Left ventricle myocardium superior (tissue), 1 donor: ENCODE data around the gene CORO2B. TPM values are rescaled to one million over a fixed set of nuclear protein-coding genes. Genes with fewer than 3 reads are reported as not detected.
"Not testable (repeated sequence)": the region's sequence is repeated elsewhere in the genome, so short reads cannot be mapped to it uniquely, and the experiment has no call there.

Source experiments
- ATAC-seq: fragments of 200-7000 bp; cut with Tn5 transposase; one replicate; pipeline ENCODE4 v1.9.1; 2020; ENCODE audit warnings: mild to moderate bottlenecking, moderate library complexity
- DNase-seq: peaks from one replicate; pipeline ENCODE4 v3.0.0-alpha.2; 2020
- intact Hi-C: fragments of 100-400 bp; cut with micrococcal nuclease; formaldehyde crosslinking; loops from one replicate; pipeline ENCODE4 v1.11.0; 2022
- total RNA-seq: library from RNA; stranded (reverse); fragmentation: NEBNext Ultra II Directional; extraction: Animal tissue kit (Norgen Biotek cat#: 25700); gene quantifications from one replicate; pipeline ENCODE4 v1.2.1, GENCODE V29; 2021
- donor health status: DM: no; HTN: yes; CAD: no; lungs with severe emphysema.

CORO2B gene
- total RNA-seq, 1 donor from 2014 or later, result 5.9 TPM

GRCh38 chr15:68598171-68599152 lies 19.7 kb downstream of the CORO2B start:
- intact Hi-C loops, result no loop called here
- ATAC-seq (peak; percentile 40), DNase-seq (peak; percentile 50)

GRCh38 chr15:68599153-68599545 lies 20.4 kb downstream of the CORO2B start:
- intact Hi-C loops, result no loop called here
- DNase-seq (no peak), ATAC-seq (no peak)

DNA sequence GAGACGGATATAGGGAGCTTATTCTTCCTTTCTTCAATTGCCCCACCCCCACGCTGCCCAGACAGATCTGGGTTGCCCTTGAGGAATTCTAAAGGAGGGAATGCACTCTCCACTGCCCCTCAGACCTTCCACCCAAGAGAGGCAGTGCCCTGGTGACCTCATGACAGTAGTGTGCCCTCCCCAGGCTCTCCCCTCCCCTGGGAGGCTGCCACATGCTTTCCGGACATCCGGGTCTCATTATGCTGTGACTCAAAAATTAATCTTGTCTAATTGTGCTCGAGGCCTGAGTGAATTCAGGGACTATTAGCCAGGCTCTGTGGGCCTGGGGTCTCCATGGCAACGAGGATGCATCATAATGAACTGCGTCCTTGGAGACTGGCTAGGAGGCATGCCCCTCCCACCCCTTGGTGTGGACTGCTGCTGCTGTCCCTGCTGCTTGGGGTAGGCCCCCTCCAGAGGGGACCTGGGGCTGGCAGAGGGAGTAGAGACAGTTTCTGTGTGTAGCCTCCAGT lies 20.8 kb downstream of the CORO2B start:
- intact Hi-C loops, result no loop called here
- ATAC-seq (no peak), DNase-seq (no peak)

GRCh38 chr15:68601206-68602197 lies 22.7 kb downstream of the CORO2B start:
- ATAC-seq, result peak; percentile 60
- DNase-seq, result no peak
- intact Hi-C loops, result no loop called here

DNA sequence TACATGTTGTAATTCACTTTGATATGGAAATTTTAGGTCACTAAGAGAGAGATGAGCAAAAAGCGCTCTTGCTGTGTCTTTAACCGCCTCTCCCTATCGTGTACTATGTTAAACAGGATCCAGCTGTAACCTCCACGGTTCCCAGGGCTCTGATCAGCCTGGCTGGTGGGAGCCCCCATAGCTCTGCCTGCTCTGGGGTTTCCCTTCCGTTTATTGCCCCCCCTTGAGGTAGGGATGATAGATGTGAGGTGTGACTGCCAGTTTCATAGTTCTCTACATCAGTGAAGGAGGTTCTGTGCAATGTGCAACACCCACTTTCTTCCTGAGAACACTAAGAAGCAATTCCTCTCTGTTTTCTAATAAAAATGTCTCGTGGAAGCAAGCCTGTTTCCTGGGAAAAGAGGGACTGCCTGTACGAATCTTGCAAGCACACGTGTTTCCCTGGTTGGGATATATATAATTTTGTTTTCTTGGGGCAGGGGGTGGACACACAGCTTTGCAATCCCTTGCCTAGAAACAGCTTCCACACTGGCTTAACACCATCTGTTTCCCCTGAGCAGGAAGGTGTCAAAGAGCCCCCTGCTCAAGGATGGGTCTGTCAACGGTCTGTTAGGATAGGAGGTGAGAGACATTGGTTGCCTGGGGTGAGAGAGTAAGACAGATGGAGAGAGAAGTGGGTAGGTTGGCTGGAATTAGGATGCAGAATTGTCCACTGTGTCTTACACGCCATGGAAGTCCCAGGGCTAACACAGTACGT lies 23.8 kb downstream of the CORO2B start:
- intact Hi-C loops, result no loop called here
- ATAC-seq (no peak), DNase-seq (no peak)

DNA sequence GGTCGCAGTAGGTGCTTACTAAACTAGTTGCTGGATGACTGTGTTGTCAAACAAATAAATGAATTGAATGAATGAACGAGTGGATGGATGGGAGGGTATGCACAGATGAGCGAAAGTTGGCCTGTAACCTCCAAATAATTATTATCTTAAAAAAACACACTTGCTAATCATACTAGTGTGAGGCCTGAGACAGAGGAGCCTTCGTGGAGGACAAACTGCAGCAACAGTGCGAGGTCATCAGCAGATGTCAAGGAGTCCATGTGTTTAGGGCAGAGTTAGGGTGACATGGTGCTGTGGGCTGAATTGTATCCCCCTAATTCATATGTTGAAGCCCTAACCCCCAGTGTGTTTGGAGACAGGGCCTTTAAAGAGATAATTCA lies 24.4 kb downstream of the CORO2B start:
- no peak for DNase-seq
- ATAC-seq, result no peak
- intact Hi-C loops, result no loop called here

DNA sequence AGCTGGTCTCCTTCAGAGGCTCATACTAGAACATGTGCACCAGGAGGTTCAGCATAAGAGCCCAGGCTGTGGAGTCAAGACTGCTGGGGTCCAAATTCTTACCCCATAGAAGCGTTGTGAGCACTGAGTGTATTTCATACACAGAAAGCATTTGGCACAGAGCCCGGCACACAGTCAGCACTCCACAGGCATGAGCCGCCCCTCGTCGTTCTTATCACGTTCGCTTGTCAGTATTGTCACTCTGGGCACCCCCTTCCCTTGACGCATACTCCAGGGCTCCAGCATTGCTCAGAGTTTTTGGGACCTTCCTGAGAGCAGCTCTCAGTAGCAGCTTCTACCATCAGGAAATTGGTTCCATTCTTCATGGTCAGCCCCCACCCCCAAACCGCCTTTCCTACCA lies 25.2 kb downstream of the CORO2B start:
- DNase-seq, result no peak

GRCh38 chr15:68604840-68605478 lies 26.2 kb downstream of the CORO2B start:
- DNase-seq, intact Hi-C loops, ATAC-seq: not testable (repeated sequence)

More for the DNA sequence above, 25.2 kb downstream of the CORO2B start:
- no peak for ATAC-seq
- intact Hi-C loops, result no loop called here

DNA sequence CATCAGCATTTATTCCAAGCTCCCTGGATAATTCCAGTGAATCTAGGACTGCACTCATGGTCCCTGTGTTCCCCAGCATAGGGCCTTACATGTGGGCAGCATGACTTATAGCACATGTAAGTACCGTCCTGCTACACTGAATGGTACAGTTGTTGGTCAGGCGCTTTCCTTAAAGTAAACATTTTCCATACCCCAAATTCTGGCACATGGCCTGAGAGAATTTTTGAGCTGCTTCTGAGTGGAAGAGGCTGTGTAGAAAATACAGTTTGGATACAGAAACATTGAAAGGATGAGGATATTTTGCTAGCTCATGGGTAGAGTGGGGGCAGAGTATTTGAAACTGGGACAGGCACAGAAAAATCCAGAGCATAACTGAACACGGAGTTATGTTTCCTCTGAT lies 27.6 kb downstream of the CORO2B start:
- DNase-seq (no peak), ATAC-seq (no peak)
- intact Hi-C loops, result no loop called here

- ATAC-seq (peak; percentile 85), DNase-seq (peak; percentile 94)
- intact Hi-C loops, result no loop called here
Observed at GRCh38 chr15:68608206-68608843, 29.5 kb downstream of the CORO2B start.

DNA sequence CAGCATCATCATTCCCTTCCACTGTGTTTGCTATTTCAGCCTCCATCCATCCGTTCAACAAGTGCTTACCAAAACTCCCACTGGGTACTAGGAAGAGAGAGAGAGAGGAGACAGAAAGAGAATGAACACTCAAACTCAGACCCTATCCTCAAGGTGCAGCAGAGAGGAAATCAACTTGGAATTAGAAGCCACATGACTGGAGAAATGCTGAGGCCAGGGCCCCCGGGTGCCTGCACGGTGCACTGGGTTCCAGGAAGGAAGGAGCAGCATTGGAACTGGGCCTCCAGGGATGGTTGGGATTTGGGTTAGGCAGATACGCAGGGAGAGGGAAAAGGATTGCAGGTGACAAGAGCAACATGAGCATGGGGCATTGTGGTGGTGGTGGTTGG lies 30.0 kb downstream of the CORO2B start:
- DNase-seq (no peak), ATAC-seq (no peak)
- intact Hi-C loops, result no loop called here

GRCh38 chr15:68609629-68610028 lies 30.8 kb downstream of the CORO2B start:
- DNase-seq (peak; percentile 90), ATAC-seq (peak; percentile 86)
- intact Hi-C loops, result no loop called here

DNA sequence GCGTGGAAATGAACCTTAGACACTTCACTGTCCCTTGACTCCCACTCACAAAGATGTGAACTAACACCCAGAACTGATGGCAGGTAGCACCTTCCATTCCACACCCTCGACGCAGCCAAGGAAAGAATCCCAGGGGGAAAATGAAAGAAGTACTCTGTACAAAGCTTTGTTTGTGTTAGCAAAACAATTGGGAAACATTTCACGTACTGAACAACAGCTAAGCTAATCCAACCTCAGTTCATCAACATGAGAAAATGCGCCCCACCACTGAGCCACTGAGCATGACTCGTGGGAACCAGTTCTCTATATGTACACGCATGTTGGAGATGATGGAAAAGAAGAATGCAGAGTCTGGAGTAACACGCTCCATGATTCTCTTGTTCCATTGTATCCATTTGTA lies 32.0 kb downstream of the CORO2B start:
- no peak for DNase-seq
- ATAC-seq, result peak; percentile 0
- intact Hi-C loops, result no loop called here

DNA sequence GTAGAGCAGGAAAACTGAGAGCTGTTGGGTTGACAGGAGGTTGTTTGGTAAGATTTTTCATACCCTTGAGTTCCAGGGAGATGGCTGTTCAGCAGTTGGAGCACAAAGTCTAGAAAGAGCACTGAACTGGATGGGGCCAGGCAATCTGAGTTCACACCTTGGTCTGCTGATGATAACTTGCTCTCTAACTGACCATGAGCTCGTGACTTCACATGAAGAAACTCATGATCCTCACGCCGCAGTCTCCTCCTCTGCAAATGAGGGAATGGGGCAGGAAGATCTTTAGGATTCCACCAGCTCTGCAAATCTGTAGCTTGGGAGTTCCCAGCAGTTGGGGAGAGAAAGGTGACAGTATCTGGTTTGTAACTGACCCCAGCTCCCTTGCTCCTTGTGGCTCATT lies 33.7 kb downstream of the CORO2B start:
- ATAC-seq (no peak), DNase-seq (no peak)
- intact Hi-C loops, result no loop called here

DNA sequence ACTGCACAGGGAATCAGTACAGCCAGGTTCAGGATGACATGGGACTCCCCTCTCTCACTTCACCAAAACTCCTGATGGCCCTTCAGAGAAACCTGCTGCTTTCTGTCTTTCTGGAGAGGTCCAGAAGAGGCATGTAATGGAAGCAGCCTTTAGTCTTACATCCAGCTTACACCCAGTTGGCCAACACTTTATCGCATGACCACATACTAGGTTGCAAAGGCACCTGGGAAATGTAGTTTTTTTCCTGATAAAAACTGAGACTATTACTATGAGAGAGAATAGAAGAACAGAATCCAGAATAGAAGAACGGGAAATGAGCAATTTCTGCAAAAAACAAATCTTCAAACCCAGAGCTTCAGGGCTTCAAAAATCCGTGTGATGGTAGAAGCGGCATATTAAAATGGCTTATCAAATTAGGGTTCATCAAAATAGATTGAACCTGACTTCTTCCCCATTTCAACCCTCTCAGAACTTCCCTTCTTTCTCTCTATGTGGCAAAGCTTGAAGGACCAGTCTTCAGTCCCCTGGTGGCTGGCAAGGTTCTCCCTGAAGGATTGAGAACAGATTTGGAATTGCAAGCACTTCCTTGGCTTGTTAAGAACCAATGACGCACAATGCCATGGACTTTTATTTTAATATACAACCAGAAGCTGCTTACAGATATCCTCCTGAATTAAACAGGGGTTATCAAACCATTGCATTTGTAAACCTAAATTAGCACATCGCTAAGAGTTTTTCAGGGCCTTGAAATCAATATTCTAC lies 34.4 kb downstream of the CORO2B start:
- DNase-seq (no peak), ATAC-seq (no peak)
- intact Hi-C loops, result no loop called here

DNA sequence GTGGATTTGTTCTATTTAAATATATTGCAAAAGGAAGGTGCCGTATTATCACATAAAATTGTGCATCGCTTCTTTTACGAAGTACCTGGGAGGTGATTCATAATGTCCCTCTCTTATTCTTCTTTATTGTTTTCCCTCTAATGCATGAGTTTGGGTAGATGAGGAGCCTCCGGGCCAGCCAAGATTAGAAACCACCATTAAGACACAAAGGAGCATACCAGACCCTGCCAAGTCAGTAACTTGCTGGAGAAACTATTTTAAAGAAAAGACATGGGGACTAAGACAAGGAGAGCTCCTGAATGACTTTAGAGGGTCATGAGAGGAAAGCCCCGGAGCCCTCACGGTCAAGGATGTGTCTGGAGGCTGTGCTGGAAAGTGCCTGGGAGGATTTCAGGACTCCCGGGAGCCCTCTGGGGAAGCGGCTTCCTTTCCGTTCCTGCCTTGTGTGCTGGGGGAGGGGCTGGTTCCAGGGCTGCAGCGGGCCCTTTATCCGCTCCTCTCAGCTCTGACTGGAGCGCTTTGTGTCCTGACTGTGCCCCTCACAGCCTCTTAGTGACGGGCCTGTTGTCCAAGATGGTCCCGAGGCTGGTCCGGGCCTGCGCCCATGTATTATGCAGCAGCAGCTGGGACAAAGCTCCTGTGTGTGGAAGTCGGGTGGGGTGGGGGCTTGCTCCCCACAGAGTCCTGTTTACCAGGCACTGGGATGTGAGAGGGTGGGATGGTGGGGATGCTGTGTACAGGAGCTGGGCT lies 35.7 kb downstream of the CORO2B start:
- intact Hi-C loops, result no loop called here
- DNase-seq, result peak; percentile 78
- peak; percentile 44 for ATAC-seq

GRCh38 chr15:68615301-68615700 lies 36.5 kb downstream of the CORO2B start:
- DNase-seq (no peak), ATAC-seq (no peak)
- intact Hi-C loops, result no loop called here
